Measurements from ENCODE around the gene MYT1. TPM values are rescaled to one million over a fixed set of nuclear protein-coding genes. Genes with fewer than 3 reads are reported as not detected.
"Not testable (repeated sequence)": the region's sequence is repeated elsewhere in the genome, so short reads cannot be mapped to it uniquely, and the experiment has no call there.

Gene MYT1
- total RNA-seq (not detected), polyA plus RNA-seq (under 1 TPM in 1 of 3 donors, not detected in 2; under 0.01 TPM)
- long read RNA-seq, donor 1, result 0 reads
- long read RNA-seq, donor 2, result 0 reads

- ATAC-seq, result no peak
- TF ChIP-seq CTCF (IDR thresholded peaks at IDR 0.05), result no peak
- intact Hi-C loops (cut with DNase I), result no loop called here
- Histone ChIP-seq H3K36me3 (ENCODE audit: insufficient read depth in 1 of 2, low read depth in 1 of 2) (no peaks in the 10 kb centered on the region), H3K4me3 (no peak within 1 kb of the TSS), H3K9me3 (no peaks in the 10 kb centered on the region), H3K4me1 (no peaks in the 10 kb centered on the region), H3K27ac (no peak within 1 kb of the TSS), H3K27me3 (ENCODE audit: insufficient read depth in 3 of 3, low read length in 2 of 3) (peaks cover 0 to 92% (median 24%) of the 10 kb centered on the region in 3 donors)
- DNase-seq, result no peak
- WGBS, 3 donors, result 61 to 66% (median 66%) methylated on average over 21 of the region's 21 CpGs
Measured at GRCh38 chr20:64164123-64164836, at the start of gene MYT1. TSS of gene MYT1 (plus strand) at chr20:64164452. CDS start at chr20:64198862, 34,410 bp downstream.

GRCh38 chr20:64115171-64115911 lies 48.9 kb upstream of the MYT1 start:
- no peaks in the 10 kb centered on the region for H3K36me3 ChIP-seq (ENCODE audit: insufficient read depth in 1 of 2, low read depth in 1 of 2)
- no peak overlapping the region for H3K27ac ChIP-seq
- H3K4me1 ChIP-seq, result no peaks in the 10 kb centered on the region
- WGBS, 3 donors, result 69 to 74% (median 72%) methylated on average over 14 of the region's 14 CpGs
- DNase-seq (peak in 1 of 2 donors; percentile 32), ATAC-seq (no peak)
- no peak for TF ChIP-seq CTCF (IDR thresholded peaks at IDR 0.05)
- no peak overlapping the region for H3K4me3 ChIP-seq
- H3K27me3 ChIP-seq (ENCODE audit: insufficient read depth in 3 of 3, low read length in 2 of 3), result peaks cover 0 to 3% (median 0%) of the 10 kb centered on the region in 3 donors
- intact Hi-C loops (cut with DNase I), result no loop called here
- no peaks in the 10 kb centered on the region for H3K9me3 ChIP-seq

- WGBS, 3 donors, result 38 to 46% (median 39%) methylated on average over 21 of the region's 21 CpGs
- H3K36me3 ChIP-seq (ENCODE audit: insufficient read depth in 1 of 2, low read depth in 1 of 2), result no peaks in the 10 kb centered on the region
- no peaks in the 10 kb centered on the region for H3K4me1 ChIP-seq
- no peaks in the 10 kb centered on the region for H3K9me3 ChIP-seq
- ATAC-seq (no peak), DNase-seq (peak in 1 of 2 donors; percentile 39)
- no peak overlapping the region for H3K27ac ChIP-seq
- H3K27me3 ChIP-seq (ENCODE audit: insufficient read depth in 3 of 3, low read length in 2 of 3), result peaks cover 0 to 5% (median 3%) of the 10 kb centered on the region in 3 donors
- H3K4me3 ChIP-seq, result no peak overlapping the region
- intact Hi-C loops (cut with DNase I), result no loop called here
- no peak for TF ChIP-seq CTCF (IDR thresholded peaks at IDR 0.05)
Measured at GRCh38 chr20:64116016-64116415, 48.2 kb upstream of the MYT1 start.

GRCh38 chr20:64116541-64117431 lies 47.5 kb upstream of the MYT1 start:
- DNase-seq, result peak in 1 of 2 donors; percentile 36
- Histone ChIP-seq H3K9me3 (no peaks in the 10 kb centered on the region), H3K4me1 (no peaks in the 10 kb centered on the region), H3K27ac (no peak overlapping the region), H3K36me3 (ENCODE audit: insufficient read depth in 1 of 2, low read depth in 1 of 2) (no peaks in the 10 kb centered on the region), H3K27me3 (ENCODE audit: insufficient read depth in 3 of 3, low read length in 2 of 3) (peaks cover 0 to 12% (median 3%) of the 10 kb centered on the region in 3 donors), H3K4me3 (no peak overlapping the region)
- 77 to 85% (median 77%) methylated on average over 15 to 17 of the region's 17 CpGs for WGBS, 3 donors
- TF ChIP-seq CTCF (IDR thresholded peaks at IDR 0.05), result no peak
- ATAC-seq, result no peak
- intact Hi-C loops (cut with DNase I), result no loop called here

GRCh38 chr20:64117432-64117777 lies 46.8 kb upstream of the MYT1 start:
- ATAC-seq; DNase-seq; H3K27ac ChIP-seq; H3K4me1 ChIP-seq; H3K36me3 ChIP-seq (ENCODE audit: insufficient read depth in 1 of 2, low read depth in 1 of 2); H3K4me3 ChIP-seq; intact Hi-C loops (cut with DNase I); H3K9me3 ChIP-seq: not testable (repeated sequence)
- H3K27me3 ChIP-seq (ENCODE audit: insufficient read depth in 3 of 3, low read length in 2 of 3), result peaks cover 0 to 18% (median 3%) of the 10 kb centered on the region in 3 donors
- WGBS, 3 donors, result 67 to 76% (median 75%) methylated on average over 3 to 6 of the region's 6 CpGs
